NCI-H1092 treated with DMSO at 0.1 percent for 48 hours (cell line): ENCODE measurements around the gene NAGLU.
A peak's percentile ranks its signal among the peaks of the same experiment; 100 is the strongest.
"Not testable (repeated sequence)": the region's sequence is repeated elsewhere in the genome, so short reads cannot be mapped to it uniquely, and the experiment has no call there.

Experiments used
- DNase-seq: peaks from one replicate; lab custom pipeline; 2025; lab: John Stamatoyannopoulos, UW

The NAGLU gene

GRCh38 chr17:42545755-42546505, 9.9 kb downstream of the NAGLU start:
- not testable (repeated sequence) for DNase-seq

- DNase-seq = no peak
Measured at GRCh38 chr17:42547001-42547461, 11.0 kb downstream of the NAGLU start.

- DNase-seq = no peak
Measured at GRCh38 chr17:42547698-42548069, 11.6 kb downstream of the NAGLU start.

- DNase-seq = peak; percentile 77
Measured at GRCh38 chr17:42548070-42548837, 12.2 kb downstream of the NAGLU start.

GRCh38 chr17:42548993-42549755, 13.1 kb downstream of the NAGLU start:
- DNase-seq = no peak

GRCh38 chr17:42552736-42553135, 16.7 kb downstream of the NAGLU start, which contains the start of gene HSD17B1:
Gene HSD17B1, plus strand, starts transcription at chr17:42552923. Its CDS starts 11 bp downstream, at chr17:42552934.
- not testable (repeated sequence) for DNase-seq

GRCh38 chr17:42553161-42553818, 17.2 kb downstream of the NAGLU start:
- no peak for DNase-seq

- no peak for DNase-seq
Measured at GRCh38 chr17:42553866-42554249, 17.8 kb downstream of the NAGLU start.

- peak; percentile 81 for DNase-seq
Measured at GRCh38 chr17:42554250-42555121, 18.4 kb downstream of the NAGLU start.

- DNase-seq = no peak
Measured at GRCh38 chr17:42555122-42555622, 19.1 kb downstream of the NAGLU start.

GRCh38 chr17:42555961-42556617, 20.0 kb downstream of the NAGLU start:
- not testable (repeated sequence) for DNase-seq

- no peak for DNase-seq
Measured at GRCh38 chr17:42559075-42559474, 23.0 kb downstream of the NAGLU start.

GRCh38 chr17:42560246-42560645, 24.2 kb downstream of the NAGLU start:
- DNase-seq = no peak

- peak; percentile 94 for DNase-seq
Measured at GRCh38 chr17:42561897-42562387, 25.9 kb downstream of the NAGLU start, which contains the start of gene COASY. Gene COASY, plus strand, starts transcription at chr17:42562148. Its CDS starts 475 bp downstream, at chr17:42562623.

- DNase-seq = no peak
Measured at GRCh38 chr17:42562388-42563142, 26.5 kb downstream of the NAGLU start.

- DNase-seq = no peak
Measured at GRCh38 chr17:42563143-42563509, 27.1 kb downstream of the NAGLU start.

- no peak for DNase-seq
Measured at GRCh38 chr17:42563543-42563942, 27.5 kb downstream of the NAGLU start.

GRCh38 chr17:42563950-42564349, 27.9 kb downstream of the NAGLU start:
- no peak for DNase-seq
